Central memory CD4-positive, alpha-beta T cell (primary cell): ENCODE results near the gene ALDH3A1.

Experiments
- DNase-seq: peaks from one replicate; pipeline ENCODE4 v3.0.0; 2022

ALDH3A1 gene

DNA sequence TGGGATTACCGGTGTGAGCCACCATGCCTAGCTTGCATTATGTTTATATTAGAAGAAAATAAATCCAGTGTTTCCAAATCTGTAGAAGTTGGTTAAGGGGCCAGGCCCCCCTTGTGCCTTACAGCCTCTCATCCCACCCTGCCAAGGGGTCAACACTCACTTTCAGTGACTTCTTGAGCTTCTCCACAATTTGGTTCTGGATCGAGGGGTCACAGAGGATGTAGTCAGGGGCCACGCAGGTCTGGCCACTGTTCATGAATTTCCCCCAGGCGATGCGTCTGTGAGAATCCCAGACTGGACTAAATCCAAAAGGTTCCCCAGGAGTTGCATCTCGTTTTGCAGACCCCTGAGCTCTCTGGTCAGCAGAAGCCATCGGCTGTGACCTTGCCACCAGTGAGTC is 7.2 kb downstream of the ALDH3A1 start:
- no peak for DNase-seq

DNA sequence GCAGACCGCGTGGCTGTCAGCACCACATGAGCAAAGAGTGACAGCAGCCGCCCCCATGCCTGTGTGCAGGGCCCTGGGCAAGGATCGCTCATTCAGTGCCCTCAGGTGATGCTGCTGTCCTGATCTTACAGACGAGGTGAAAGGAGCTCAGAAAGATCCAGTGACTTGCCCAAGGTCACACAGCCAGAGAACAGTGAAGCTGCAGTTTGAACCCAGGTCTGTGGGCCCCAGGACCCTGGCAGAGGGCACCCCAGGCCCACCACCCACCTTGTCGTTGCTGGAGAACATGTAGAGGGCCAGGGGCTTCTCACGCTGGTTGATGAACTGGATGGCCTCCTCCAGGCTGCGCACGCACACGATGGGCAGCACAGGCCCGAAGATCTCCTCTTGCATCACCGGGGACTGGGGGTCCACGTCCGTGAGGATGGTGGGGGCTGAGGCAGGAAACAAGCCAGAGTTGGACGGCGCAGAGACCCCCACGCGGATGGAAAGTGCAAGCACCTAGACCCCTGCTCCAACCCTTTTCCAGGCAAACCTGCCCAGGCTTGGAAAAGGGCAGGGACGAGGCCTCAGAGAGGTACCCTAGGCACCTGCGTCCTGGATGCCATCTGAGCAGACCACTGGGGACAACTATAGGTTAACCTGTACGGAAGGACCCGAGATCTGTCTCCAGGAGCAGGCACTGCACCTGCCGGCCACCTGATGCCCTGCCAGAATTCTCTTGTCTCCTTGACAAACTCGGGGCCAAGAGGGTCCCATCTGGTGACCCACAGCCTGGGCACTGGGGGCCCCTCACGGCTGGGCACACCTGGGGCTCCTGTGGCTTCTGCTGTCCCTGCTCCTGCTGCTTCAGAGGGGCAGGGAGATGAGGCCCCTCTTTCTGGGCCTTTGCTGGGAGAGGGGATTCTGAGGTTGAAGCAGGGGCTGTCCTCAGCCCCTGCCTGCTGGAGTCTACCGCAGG is 8.6 kb downstream of the ALDH3A1 start:
- no peak for DNase-seq

DNA sequence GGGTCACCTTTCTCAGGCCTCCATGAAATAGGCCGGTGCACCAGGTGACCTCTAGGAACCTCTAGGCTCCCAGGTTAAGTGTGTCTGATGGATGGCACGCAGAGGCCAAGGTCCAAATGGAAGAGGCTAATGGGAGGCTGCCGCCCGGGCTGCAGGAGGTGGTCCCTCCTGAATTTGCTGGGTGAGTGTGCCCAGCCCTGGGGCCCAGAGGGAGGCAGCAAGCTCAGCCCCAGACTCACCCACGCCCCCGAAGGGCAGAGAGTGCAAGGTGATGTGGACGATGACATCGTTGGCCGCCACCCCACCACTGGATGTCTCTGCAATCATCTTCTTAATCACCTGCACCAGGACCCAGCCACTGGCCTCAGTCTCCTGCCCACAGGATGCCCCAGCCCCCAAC is 9.3 kb downstream of the ALDH3A1 start:
- no peak for DNase-seq

DNA sequence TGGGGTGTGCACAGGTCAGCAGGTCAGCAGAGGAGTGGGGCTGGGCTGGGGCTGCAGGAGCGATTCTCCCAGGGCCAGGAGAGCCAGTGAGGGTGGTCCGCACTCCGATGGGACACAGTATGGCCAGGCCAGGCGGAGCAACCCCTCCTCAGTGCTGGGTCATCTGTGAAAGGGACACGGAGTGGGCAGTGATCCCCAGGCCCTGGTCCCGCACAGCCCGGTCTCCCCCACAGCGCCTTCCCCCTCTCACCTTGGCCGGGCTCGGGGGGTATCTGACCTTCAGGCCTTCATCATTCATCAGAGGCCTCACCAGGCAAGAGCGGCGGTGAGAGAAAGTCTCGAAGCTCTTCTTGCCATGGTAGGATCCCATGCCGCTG is 10.0 kb downstream of the ALDH3A1 start:
- no peak for DNase-seq

DNA sequence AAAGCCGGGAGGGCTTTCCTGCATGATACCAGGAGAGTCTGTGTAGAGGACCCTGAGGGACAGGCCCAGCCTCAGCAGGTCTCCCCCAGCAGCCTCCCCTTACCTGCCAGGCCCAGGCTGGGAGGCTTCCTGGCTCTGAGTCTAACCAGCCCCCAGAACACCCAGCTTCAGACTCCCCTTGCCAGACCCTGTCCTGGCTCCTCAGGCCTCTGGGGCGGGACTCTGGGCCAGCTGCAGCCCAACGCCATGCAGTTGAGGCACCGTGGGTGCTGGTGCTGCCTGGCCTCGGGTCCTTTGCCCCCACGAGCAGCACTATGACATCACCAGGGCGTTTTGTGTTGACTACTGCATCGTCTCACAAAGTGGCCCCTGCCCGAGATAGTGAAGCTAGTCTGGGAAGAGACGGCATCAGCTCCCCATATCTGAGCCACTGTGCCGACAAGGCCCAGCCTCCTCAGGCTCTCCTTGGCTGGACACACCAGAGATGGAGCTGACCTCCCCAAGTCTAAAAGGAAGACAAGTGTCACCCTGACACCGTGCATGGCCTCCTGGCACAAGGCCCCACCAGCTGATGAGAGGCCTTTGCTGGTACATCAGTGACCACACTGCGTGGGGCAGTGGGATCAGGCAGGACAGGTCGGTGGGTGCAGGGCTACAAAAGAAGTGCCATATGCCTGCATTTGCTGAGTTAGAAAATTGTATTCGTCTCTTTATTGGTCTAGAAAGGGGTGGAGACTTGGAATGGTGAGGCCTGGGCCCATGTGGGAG is 10.6 kb downstream of the ALDH3A1 start:
- no peak for DNase-seq

DNA sequence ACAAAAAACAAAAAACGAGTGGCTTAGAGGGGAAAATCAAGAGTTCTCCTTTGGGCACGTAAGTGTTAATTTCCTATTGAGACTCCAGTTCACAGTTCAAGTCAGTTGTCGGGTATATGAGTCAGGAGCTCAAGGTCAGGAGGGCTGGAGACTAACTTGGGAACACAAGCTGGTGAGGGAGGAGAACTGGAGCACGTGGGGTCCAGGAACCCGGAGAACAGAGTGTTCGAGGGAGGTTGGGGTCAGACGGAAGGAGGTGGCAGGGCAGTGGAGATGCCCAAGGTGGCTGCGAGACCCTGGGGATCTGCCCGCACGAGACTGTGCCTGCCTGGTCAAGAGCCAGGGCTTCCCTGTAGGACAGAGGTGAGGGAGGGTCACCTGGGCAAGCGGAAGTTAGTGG is 12.0 kb downstream of the ALDH3A1 start:
- no peak for DNase-seq

DNA sequence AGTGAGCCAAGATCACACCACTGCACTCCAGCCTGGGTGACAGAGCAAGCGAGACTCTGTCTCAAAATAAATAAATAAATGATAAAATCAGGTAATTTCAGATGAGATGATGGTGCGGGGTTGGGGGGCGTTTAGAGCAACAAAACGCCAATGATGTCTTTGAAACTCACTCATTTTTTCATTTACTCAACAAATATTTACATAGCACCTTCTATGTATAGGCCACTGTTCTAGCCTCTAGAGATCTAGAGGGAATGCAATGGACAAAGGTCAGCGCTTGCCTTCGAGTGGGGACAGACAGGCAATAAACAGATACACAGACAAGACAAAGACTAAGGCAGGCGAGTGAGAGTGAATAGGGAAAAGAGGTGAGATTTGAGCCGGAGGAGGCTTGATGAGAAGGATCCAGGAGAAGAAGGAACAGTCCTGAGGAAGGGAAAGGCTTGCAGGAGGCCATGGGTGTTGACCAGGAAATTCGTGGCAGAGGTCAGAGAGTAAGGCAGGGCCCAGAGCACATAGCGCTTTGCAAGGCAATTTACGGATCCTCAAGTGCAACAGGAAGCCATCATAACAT is 14.1 kb downstream of the ALDH3A1 start:
- no peak for DNase-seq

DNA sequence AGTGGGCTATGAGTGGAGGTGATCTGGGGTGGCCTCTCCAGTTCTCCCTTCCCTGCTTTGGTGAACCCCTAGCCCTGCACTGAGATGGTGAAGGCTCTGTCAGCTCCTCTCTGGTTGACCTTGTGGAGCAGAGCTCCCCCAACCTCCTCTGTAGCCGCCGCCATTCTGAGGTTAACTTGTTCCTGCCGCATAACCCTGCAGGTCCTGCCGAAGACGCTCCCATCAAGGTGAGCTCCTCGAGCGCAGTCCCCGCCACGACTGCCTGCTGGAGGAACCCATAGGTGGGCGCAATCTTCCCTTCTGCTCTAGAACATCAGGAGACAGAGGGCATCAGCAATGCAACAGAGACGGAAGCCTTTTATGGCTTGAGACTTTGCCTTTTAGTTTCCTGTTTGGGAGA is 16.5 kb downstream of the ALDH3A1 start:
- no peak for DNase-seq

DNA sequence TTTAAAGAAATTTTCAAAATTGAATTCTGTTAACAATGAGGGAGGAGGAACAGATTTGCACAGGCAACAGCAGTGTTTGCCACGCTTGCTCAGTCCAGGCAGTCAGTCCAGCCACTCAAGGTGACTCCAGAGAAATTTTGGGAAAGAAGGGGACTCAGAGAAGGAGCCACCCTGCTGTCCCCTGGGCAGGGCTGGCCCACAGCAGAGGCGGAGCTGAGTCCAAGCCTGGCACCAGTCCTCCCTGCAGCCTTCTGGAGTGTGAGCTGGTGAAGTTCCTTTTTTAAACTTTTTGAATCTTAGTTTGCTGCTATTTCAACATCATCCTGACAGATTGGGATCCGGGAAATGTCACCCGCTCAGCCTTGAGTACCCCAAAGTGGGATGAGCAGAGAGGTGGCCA is 17.3 kb downstream of the ALDH3A1 start:
- no peak for DNase-seq

DNA sequence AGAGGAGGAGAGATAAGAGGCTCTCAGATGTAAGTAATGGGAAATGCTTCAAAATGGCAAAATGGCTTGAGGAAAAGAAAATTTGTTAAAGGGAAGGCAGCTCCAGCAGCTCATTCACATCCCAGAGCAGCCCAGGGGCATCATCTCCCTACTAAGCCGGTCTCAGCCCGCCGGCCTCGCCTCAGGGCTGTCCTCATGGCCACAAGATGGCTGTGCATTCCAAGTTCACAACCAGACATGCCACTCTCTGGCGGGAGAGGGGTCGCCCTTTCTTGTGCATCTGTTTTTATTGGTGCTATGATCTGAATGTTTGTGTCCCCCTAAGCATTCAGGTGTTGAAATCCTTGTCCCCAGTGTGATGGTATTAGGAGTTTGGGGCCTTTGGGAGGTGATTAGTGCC is 18.2 kb downstream of the ALDH3A1 start:
- no peak for DNase-seq

DNA sequence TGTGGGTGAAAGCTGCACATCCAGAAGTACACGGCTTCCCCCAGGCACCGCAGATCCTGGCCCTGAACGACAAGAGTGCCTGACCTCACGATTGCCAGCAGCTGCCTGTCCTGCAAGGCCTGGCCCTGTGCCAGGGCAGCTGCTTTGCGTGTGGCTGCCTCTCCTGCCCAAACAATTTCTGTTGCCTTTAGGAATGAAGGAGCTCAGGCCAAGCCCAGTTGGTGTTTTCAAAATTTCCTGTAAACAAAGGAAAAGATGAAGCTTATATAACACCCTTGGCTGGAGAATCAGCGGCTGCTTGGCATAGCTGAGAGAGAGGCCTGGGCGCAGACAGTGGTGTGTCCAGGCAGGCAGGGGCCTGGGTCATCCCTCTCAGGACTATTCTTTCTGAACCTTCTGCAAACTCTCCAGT is 20.0 kb downstream of the ALDH3A1 start:
- DNase-seq = no peak

DNA sequence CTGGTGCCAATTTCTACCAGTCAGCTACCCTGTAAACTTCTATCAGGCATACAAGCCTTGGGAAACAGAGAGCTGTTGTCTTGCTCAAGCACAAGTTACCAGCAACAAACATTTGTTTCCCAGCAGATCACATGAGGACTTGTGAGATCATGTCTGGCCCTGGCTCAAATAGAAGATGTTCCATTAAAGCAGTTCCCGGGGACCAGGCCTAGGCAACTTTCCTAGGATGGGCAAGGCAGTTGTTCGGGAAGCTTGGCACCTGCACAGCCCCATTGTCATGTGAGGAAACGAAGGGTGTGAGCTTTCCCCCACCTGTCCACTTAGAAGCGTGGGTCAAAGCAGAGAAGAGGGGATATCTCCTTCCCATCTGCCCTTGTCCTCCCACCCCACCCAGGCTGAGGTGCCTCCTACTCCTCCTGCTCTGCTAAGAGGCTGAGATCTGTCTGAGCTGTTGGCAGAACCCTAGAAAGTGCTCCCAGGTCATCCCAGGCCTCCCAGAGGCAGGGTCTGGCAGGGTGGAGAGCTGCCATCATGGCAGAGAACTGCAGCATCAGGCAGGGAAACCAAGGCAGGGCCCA is 20.5 kb downstream of the ALDH3A1 start:
- DNase-seq = no peak

DNA sequence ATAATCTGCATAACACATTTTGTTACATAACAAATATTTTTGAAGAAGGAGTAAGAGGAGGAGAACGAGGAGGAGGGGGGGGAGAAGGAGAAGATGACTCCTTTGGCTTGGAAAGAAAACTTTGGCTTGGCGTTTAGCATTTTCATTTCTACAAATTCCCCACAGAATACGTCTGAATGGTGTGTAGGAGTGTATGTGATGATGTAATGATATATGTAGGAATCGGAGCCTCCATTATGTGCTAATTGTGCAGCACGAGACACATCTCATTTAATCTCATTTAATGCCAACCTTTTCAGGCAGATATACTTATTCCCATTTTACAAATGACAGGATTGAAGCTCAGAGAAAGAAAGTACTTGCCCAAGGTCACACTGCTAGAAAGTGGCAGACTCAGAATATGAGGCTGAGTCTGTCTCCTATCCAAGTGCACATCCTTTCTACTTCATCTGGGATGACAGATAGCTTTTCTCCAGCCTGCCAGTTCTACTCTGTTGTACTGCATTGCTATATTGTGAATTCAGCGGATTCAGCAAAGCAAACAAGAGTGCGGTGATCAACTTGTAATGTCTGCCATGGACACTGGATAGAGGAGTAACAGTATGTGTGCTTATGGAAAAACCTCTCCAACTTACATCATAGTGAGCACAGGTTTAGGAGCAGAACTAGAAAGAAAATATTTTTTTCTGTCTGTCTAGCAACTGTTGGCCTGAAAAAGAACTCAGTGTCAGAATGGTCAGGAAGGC is 21.3 kb downstream of the ALDH3A1 start:
- no peak for DNase-seq

DNA sequence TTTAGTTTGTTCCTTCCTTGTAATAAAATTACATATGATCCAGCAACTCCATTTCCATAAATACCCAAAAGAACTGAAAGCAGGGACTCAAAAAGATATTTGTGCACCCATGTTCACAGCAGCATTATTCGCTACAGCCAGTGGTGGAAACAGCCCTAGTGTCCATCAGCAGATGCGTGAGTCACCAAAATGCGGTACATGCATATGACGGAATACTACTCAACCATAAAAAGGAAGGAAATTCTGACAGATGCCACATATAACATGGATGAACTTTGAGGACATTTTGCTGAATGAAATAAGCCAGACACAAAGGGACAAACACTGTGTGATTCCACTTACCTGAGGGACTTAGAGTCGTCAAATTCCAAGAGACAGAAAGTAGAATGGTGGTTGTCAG is 22.6 kb downstream of the ALDH3A1 start:
- DNase-seq = no peak

DNA sequence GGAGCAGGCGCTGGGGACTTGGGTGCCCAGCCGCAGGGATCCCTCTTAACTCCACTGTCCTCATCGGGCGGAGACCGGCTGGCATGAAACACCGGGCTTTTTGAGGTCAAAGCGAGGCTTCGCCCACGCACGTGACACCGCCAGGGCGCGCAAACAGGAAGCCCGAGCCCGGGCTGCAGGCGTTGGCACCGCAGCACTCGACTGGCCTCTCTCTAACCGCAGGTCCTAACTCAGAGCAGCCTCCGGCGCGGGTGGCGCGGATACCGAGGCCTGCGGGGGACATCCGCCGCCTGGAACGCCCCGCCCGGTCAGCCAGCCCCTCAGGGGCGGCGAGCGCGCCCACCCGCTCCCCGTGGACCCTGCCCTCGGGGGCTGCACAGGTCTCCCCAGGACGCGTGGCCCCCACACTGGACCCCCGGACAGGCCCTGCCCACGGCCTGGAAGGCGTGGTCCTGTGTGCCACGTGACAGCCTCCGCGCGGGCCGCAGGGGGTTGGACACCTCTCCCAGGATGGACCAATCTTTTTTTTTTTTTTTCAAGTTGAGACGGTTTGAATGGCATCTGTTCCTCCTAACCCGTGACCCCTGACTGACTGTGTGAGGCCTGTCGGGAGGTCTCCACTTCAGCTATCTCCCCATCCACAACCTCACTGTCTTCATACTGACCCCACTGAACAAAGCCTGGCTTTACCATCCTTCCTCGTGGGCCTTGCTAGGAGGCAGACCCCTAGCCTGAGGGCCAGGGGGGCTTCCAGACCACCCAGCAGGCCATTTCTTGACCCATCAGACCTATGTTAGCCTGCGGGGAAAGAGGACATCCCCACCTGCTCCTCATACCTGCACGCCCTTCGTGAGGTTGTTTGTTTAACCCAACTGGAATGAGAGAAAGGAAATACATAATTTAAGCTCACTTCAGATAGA is 23.3 kb downstream of the ALDH3A1 start:
- peak; percentile 33 for DNase-seq

DNA sequence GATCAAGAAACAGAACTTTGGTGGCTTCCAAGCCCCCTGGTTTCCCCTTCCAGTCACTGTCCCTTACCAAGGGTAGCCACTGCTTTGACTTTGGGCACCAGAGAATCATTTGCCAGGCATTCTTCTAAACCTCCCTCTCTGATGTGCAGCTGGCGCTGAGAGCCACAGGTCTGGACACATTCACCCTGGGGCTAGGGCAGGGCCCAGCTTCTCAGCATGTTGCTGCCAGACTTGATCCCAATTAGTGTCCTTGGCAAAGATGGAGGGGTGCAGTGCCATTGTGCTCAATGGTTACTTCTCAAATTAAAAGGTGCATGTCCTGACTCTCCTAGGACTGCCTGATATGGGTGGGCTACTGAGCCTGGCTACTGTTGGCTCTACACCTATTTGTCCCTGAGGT is 24.1 kb downstream of the ALDH3A1 start:
- no peak for DNase-seq

DNA sequence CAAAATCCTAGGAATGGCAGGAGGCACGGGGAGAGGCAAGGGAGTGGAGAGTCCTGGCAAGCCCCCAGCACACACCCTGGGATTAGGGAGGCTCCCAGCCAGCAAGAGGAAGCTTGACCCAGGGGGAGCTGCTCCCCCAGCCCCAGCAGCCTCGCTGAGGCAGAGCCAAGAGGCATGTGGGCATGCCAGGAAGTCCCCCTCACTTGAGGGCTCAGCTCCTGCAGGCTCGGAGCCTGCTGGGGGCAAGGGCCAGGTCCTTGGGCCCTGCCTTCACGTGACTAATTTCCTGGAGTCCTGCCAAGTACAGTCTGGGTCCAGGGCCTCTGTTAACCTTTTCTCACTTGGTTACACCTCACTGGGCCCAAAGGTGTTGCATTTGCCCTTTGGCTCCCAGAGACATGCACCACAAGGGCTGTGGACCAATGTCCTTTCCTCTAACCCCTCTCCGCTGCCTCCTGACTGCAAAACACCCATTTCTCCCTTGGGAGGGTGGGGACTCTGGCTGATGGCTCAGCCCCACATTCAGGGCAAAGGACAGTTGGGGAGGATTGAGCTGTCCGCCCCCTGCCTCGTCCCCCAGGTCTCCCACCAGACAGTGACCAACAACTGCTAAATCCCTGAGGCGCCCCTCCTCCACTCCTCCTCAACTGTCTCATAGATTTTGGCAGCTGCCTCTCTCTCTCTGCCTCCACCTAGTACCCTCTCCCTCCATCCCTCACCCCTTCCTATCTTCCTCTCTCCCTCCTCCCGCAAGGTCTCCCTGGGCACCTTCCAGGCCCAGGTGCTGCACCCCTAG is 27.3 kb downstream of the ALDH3A1 start:
- DNase-seq = no peak

DNA sequence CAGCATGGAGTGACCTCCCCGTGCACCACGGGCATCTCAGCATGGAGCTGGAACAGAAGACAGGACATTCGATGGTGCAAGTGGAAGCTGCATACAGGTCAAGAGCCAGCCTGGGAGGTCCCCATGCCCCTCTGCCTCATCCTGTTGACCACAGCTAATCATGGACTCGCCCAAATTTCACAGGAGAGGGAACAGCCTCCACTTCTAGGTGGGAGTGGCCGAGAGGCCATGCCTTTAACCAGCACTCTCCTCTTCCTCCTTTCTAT is 28.0 kb downstream of the ALDH3A1 start:
- no peak for DNase-seq

DNA sequence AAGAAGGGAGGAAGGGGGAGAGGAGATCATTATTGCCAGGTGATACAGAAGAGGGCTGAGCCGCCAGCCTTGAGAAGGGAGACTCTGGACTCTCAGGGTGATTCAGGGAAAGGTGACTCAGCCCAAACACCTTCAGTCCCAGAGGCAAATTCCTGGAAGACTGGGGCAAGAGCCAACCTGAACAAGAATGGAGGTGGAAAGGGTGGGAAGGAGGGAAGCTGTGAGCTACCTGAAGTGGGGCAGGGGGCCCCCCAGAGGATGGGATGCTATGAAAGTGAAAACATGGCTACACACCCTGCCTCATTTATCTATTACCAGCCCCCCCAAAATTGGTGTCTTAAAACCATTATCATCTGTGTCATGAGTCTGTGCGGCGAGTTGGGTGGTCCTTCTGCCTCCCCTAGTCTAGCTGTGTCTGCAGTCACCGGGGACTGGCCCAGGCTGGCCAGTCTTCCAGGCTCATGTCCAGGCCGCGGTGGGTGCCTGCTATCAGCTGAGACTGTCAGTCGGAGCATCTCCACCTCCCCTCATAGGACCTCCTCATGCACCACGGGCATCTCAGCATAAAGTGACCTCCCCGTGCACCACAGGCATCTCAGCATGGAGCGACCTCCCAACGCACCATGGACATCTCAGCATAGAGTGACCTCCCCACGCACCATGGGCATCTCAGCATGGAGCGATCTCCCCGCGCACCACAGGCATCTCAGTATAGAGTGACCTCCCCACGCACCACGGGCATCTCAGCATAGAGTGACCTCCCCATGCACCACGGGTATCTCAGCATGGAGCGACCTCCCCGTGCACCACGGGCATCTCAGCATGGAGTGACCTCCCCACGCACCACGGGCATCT is 28.5 kb downstream of the ALDH3A1 start:
- DNase-seq = no peak
